Skin epidermis (tissue), 12 donors: ENCODE results near the gene CPSF2.

Experiments used
- H3K27ac ChIP-seq, 21 experiments: fragments of 200-600 bp; sonication (generic) in 11 of 21; one replicate each; pipeline ENCODE4 v1.5.0; 2020; ENCODE audit warnings: mild to moderate bottlenecking in 3 of 21, inconsistent platforms in 2 of 21, moderate library complexity in 2 of 21
- H3K4me3 ChIP-seq, 7 experiments: fragments of 200-600 bp; sonication (generic) in 2 of 7; one replicate each; pipeline ENCODE4 v1.5.0; 2020; ENCODE audit warnings: inconsistent platforms in 2 of 7, mild to moderate bottlenecking in 2 of 7, moderate library complexity in 1 of 7

The CPSF2 gene

GRCh38 chr14:92215579-92215978 lies 93.8 kb downstream of the CPSF2 start:
- H3K4me3 ChIP-seq = no peak overlapping the region
- no peak overlapping the region for H3K27ac ChIP-seq

GRCh38 chr14:92217936-92218335 lies 96.2 kb downstream of the CPSF2 start:
- H3K27ac ChIP-seq = no peak overlapping the region
- no peak overlapping the region for H3K4me3 ChIP-seq
